NCI-H526 (cell line): ENCODE measurements around the gene NPSR1.
"Not testable (repeated sequence)": the region's sequence is repeated elsewhere in the genome, so short reads cannot be mapped to it uniquely, and the experiment has no call there.

Experiments used
- DNase-seq, 2 experiments: peaks; one replicate each; lab custom pipeline; 2025; lab: John Stamatoyannopoulos, UW

NPSR1 gene

GRCh38 chr7:34869057-34869456, 211.0 kb downstream of the NPSR1 start:
- no peak for DNase-seq

GRCh38 chr7:34870041-34870440, 212.0 kb downstream of the NPSR1 start:
- not testable (repeated sequence) for DNase-seq

GRCh38 chr7:34874329-34874728, 216.3 kb downstream of the NPSR1 start:
- DNase-seq, result not testable (repeated sequence)

GRCh38 chr7:34875481-34875880, 217.5 kb downstream of the NPSR1 start:
- DNase-seq, result no peak

- DNase-seq, result not testable (repeated sequence)
Measured at GRCh38 chr7:34878944-34879735, 221.1 kb downstream of the NPSR1 start.

DNA sequence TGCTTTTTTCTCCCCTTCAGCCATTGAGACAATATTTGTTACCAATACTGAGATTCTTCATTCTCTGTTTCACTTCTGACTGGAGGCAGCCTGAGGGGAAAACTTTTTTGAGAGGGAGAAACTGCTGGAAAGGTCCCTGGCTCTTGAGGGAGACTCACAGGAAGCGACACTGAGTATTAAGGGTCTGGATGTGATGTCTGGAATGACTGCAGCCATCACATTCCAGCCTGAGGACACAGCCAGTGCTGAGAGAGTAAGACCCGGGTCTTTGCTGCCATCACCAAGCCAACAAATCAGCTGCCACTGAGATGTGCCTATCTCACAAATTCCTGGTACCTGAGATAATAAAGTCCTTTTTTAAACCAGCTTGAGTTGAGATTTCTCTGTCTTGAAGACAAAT, 221.9 kb downstream of the NPSR1 start:
- DNase-seq, result no peak

GRCh38 chr7:34883855-34884254, 225.8 kb downstream of the NPSR1 start:
- not testable (repeated sequence) for DNase-seq

GRCh38 chr7:34886856-34887255, 228.8 kb downstream of the NPSR1 start:
- no peak for DNase-seq

DNA sequence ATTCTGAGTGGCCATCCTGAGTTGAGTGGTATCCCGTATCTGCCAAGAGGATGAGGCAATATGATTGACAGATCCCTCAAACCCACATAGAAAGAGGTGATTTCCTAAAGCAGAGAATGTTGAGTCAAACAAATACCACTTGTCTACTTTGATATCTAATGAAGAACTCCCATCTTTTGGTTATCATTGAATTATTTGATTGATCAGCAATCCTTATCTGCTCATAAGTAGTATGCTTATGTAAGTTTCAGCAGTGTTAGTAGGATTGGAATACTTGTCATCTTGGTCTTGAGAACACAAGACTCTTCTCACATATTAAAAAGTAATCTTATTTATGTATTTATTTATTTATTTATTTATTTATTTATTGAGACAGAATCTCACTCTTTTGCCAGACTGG, 231.9 kb downstream of the NPSR1 start:
- DNase-seq, result no peak

DNA sequence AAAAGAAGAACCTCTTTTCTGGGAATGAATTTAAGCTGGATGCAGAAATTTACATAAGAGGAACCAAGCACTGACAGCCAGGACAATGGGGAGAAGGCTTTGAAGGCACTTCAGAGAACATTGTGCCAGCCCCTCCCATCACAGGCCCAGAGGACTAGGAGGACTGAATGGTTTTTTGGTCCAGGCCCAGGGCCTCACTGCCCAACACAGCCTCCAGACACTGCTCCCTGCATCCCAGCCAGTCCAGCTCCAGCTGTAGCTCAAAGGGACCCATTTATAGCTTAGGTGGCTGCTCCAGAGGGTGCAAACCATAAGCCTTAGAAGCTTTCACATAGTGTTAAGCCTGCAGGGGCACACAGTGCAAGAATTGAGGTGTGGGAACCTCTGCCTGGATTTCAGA, 237.2 kb downstream of the NPSR1 start:
- DNase-seq, result no peak
